BJ (cell line): ENCODE results near the gene FMO1. TPM values are rescaled to one million over a fixed set of nuclear protein-coding genes. Genes with fewer than 3 reads are reported as not detected.

Experiments
- CTCF ChIA-PET: fragments of 350-600 bp; formaldehyde crosslinking; extraction: SDS; loops from one replicate; lab custom pipeline; 2021; ENCODE audit warnings: antibody characterized with exemption, inconsistent platforms; lab: Yijun Ruan, JAX
- POLR2A ChIA-PET: fragments of 300-600 bp; sonication (Branson Sonifier 250); formaldehyde crosslinking; extraction: SDS; loops from one replicate; lab custom pipeline; 2021; ENCODE audit warnings: antibody characterized with exemption; lab: Charles Lee
- DNase-seq: peaks from one replicate; pipeline ENCODE4 v3.0.0-alpha.2; 2011; ENCODE audit warnings: low read depth
- H3K27me3 ChIP-seq: 2 replicates; pipeline ENCODE4 v1.6.0; 2011; ENCODE audit warnings: low read length; ENCODE audit not compliant: control insufficient read depth, insufficient read depth
- H3K36me3 ChIP-seq: 2 replicates; pipeline ENCODE4 v1.5.1; 2011; ENCODE audit warnings: low read length; ENCODE audit not compliant: control insufficient read depth, insufficient read depth
- H3K4me3 ChIP-seq: 2 replicates; pipeline ENCODE4 v1.5.1; 2011; ENCODE audit warnings: low read depth, mild to moderate bottlenecking, control low read depth, low read length
- polyA plus RNA-seq: library from polyadenylated mRNA; depleted of rRNA; stranded (reverse); fragments of >200 nt; gene quantifications from 2 replicates; pipeline ENCODE4 v1.2.3, GENCODE V29; 2011
- TF ChIP-seq, protein P1 (sequence below): IDR thresholded peaks from 2 replicates; pipeline ENCODE4 v1.5.1; 2011; ENCODE audit warnings: low read depth, mild to moderate bottlenecking, control low read depth, inconsistent platforms, low read length, moderate library complexity; ENCODE audit not compliant: insufficient read depth

Gene FMO1
- polyA plus RNA-seq, 1 experiment: 0.91 TPM

DNA sequence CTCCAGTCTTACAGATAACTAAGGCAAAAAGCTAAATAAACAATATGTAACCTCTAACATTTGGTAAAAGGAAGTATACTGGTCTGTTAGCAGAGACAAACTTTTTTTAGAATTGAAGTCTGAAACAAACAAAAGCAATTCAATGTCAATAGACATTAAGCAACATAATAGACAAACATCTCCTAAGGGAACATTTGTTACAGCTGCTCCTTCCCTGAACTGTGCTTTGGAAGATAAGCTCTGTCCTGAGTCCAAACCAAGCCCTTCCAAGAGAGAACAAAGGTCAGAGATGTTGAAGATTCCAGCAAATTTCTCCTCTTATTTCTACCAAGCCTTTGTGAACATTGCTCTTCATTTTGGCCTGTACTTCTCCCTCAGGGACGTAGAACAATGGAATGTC is 37.9 kb upstream of the FMO1 start:
- no peak for DNase-seq
- Histone ChIP-seq H3K27me3 (no peaks in the 10 kb centered on the region), H3K36me3 (no peaks in the 10 kb centered on the region), H3K4me3 (no peak overlapping the region)
- TF ChIP-seq, protein P1, sequence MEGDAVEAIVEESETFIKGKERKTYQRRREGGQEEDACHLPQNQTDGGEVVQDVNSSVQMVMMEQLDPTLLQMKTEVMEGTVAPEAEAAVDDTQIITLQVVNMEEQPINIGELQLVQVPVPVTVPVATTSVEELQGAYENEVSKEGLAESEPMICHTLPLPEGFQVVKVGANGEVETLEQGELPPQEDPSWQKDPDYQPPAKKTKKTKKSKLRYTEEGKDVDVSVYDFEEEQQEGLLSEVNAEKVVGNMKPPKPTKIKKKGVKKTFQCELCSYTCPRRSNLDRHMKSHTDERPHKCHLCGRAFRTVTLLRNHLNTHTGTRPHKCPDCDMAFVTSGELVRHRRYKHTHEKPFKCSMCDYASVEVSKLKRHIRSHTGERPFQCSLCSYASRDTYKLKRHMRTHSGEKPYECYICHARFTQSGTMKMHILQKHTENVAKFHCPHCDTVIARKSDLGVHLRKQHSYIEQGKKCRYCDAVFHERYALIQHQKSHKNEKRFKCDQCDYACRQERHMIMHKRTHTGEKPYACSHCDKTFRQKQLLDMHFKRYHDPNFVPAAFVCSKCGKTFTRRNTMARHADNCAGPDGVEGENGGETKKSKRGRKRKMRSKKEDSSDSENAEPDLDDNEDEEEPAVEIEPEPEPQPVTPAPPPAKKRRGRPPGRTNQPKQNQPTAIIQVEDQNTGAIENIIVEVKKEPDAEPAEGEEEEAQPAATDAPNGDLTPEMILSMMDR: no peak
- POLR2A ChIA-PET: no interaction called here
- CTCF ChIA-PET: interaction anchor here (0.6 to 2.6 kb wide), 2 partner anchors 10 to 12 kb away, joined by 3 to 10 read pairs; no protein-coding TSS in a partner anchor

DNA sequence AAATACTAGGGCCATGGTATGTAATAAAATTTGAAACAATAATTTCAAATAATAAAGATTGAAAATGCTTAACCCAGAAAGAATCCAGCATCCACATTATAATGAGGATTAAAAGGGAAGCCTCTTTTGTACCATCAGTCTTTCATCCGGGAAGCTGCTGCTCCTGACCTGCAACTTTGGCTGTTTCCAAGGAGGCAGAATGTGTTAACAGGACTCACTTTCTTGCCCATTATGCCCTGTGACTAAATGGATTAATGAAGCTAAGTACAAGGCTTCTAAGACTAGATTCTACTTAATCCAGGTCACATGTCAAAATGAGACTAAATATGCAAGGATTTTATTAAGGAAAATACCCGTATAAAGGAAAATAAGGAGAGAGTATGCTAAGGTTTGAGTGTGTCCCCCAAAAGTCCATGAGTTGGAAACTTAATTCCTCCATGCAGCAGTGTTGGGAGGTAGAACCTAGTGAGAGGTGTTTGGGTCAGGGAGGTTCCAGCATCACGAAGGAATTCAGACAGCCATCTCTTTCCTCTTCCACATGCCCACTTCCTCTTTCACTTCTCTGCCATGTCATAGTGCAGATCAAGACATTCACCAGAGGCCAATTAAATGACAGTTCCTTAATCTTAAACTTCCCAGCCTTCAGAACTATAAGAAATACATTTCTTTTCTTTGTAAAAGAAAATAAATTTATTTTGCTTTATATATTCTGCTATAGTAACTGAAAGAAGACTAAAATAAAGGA is 35.5 kb upstream of the FMO1 start:
- ChIA-PET CTCF (interaction anchor here (0.6 to 1.0 kb wide), 4 partner anchors 15 to 245 kb away, joined by 3 read pairs; no protein-coding TSS in a partner anchor), POLR2A (no interaction called here)
- DNase-seq: no peak
- H3K36me3 ChIP-seq: no peaks in the 10 kb centered on the region
- H3K4me3 ChIP-seq: no peak overlapping the region
- H3K27me3 ChIP-seq: no peaks in the 10 kb centered on the region
- TF ChIP-seq, protein P1: no peak

DNA sequence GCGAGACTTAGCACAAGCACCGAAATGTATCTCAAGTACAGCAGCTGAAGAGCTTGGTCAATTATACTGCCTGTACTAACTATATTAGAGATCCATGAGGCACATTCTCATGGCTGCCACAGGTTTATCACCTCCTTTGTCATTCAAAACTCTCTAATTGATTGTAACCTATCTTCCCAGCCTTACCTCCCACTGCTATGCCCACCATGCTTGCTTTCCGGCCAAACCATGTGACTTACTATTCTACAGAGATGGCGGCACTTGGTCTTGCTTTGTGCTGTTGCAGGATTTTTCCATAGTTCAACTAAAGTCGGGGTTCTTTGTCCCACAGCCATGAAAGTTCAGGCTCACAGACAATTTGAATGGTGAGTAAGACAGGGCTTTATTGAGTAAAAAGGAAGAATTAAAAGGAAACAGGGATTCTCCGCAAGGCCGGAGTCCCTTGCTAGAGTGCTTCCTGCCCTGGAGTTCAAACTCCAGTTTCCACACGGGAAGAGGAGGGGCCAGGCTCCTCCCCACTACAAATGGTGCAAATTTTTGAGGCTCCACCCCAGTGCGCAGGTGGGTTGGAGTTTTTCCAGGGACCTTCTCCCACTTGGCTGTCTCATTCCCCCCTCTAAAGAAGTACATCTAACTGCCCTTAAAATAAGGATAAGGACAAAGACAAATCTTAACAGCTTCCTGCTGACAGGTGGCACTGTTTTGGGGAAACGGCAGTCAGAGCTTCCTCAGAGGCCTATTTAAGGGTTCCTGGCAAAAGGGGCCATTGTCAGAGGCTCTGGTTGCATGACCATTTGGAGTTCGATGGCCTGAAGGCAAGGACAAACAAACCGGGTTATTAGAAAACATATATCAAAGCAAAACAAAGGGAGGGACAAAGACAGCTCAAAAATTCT is 34.5 kb upstream of the FMO1 start:
- Histone ChIP-seq H3K27me3 (no peaks in the 10 kb centered on the region), H3K4me3 (no peak overlapping the region), H3K36me3 (no peaks in the 10 kb centered on the region)
- POLR2A ChIA-PET: interaction anchor here (0.7 kb wide), 1 partner anchor 126 kb away, joined by 4 read pairs; no protein-coding TSS in a partner anchor
- CTCF ChIA-PET: interaction anchor here (1.0 kb wide), 2 partner anchors 41 to 133 kb away, joined by 3 read pairs; no protein-coding TSS in a partner anchor
- TF ChIP-seq, protein P1: no peak
- no peak for DNase-seq

DNA sequence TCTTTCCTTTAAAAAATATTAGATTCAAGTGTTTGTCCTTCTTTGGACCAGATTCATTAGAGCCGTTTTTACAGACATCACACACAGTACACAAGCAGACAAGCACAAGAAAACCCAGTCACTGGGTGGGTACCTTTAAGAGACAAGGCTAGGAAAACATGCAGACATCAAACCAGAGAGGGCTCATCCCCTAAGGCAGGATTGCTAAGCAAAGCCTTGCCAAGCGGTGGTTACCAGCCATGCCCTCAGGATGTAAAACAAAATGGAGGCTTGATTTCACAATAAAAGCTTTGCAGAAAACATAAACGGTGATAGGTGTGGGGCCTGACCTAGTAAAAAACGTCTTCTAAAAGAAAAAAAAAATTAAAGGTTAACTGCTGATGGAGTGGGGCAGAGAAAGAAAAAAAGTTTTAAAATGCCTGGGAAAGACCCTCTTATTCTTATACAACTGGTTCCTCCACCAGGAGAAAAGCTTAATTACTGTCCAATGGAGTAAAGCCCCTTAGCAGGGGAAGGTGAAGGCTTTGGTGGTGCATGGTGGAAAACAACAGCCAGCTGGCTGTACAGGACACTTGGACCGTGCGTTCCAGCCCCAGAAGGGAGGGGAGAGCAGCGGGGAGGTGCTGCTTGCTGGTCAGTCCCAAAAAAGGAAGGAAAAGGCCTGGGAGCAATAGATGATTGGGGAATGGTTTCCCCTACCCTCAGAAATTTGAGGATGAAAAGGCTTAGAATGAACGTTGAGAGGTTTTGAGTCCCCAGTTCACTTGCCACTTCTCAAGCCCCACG is 30.4 kb upstream of the FMO1 start:
- DNase-seq: no peak
- Histone ChIP-seq H3K36me3 (no peaks in the 10 kb centered on the region), H3K4me3 (no peak overlapping the region), H3K27me3 (no peaks in the 10 kb centered on the region)
- ChIA-PET POLR2A (no interaction called here), CTCF (interaction anchor here (0.6 to 1.5 kb wide), 2 partner anchors 9 to 1668 kb away, joined by 3 to 5 read pairs; no protein-coding TSS in a partner anchor)
- TF ChIP-seq, protein P1: no peak
